ENCODE results near the gene KCNMA1.

Gene KCNMA1

DNA sequence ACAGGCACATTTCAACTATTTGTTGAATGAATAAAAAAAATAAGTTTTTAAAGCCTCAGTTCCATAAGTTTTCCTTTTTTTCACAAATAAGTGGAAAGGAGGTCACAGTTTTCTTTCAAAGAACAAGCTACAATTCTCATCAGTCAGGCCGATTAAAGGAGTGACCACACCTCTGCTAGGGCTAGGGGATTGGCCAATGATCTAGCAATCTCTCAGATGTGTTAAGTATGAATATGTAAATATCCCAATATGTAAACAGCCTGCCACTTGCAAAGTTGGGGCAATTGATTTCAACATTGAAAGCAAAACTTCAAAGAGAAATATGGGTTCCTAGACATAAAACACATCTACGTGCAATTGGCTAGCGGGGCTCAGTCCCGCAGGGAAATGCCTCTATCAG lies 614.9 kb downstream of the KCNMA1 start:
- DNase-seq, result no peak

DNA sequence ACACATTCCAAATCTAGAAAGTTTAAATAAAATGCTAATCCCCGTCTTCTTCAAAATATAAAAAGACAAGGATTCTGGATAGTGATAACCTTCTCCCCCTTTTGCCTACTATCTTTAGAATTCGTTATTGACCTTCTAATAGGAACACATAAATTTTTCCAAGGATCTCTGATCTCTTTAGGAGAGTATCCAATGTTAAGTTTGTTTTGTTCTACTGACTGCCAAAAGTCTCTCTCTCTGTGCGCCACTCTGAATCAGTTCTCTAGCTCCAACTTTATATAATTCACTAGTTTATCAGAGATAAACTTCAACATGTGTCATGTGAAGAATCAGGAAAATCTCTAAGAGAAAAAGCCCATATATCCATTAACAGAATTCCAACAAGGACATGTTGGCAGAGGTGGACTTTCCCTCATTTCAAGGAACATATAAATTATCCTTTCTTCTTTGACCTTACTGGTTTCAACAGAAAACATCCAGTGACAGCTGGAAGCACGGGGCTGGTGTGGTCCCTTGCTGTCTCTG lies 615.6 kb downstream of the KCNMA1 start:
- DNase-seq, result no peak

DNA sequence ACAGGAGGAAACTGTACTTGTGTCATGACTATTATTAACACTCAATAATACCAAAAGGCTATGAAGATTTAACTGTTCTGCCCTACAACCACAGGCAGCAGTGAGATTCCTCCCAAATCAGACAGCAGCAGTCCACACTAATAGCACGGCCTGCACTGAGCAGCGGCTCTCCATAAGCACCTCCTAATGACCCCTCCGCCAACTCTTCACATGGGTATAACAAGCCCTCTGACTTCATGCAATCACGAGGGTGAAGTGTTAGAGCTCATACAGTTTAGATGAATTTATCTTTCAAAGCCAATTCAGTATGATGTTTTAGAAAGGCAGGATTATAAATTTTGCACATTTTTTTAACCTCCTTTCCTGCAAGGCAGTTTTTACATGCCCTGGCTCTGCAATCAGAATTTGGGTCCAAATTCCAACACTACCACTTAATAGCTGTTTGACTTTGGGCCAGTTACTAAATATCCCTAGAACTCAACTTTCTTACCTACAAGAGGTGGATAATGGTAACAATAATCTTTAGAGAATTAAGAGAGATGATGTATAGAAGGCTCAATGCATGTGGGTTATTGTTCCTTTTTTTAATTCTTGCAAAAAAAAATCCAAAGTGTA lies 617.1 kb downstream of the KCNMA1 start:
- no peak for DNase-seq

DNA sequence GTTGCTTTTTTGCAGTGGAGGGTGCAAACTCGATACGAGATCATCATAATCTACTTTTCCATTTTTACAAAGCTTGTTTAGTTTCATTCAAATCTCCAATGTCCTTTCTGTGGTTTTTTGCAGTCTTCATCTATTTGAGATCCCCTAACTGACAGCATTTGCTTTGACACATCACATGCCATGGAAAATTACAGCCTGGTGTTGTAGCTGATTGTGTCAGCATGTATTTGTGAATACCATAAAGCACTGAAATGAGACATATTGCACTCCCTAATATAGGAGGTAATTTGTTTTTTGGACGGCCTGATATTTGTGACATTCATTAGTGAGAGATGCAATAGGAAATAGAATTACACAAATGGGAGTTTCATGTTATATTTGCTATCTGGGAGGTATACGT lies 620.8 kb downstream of the KCNMA1 start:
- no peak for DNase-seq

DNA sequence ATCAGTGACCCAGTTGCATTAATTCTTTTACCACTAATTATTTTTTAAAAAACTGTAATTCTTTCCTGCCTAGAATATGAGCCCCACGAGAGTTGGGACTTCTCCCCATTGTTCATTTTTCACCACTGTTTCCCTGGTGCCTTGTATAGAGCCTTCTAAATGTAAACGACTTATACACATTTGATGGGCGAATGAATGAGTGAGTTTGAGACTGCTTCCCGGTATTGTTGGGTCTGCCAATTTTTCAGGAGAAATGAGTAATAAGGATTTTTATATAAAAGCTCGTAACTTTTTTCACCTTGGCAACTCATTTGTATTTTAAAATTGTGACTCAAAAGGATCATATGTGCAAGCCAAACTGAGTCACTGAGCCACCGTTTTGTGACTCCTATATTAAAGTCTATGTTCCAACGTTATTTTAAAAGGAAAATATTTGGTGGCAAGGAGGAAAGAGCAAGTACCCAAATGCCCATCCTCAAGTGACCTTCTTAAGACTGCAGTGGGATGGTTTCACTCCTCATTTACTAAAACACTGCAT lies 621.3 kb downstream of the KCNMA1 start:
- no peak for DNase-seq

DNA sequence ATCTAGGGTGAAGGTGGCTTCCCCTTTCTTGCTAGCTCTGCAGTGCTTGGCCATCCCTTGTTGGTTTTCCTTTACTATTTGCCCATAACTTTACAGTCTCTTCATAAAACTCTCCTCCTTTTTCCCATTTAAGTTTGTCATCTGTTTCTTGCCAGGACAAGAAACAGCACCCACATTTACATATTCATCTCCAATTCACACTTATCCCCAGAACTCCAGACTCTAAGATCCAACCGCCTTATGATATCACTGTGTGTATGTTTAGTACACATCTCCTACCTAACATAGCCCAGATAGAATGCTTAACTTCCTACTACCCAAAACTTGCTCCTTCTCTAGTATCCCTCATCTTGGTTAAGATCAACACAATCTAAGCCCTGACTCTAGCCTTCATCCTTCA lies 622.2 kb downstream of the KCNMA1 start:
- no peak for DNase-seq

DNA sequence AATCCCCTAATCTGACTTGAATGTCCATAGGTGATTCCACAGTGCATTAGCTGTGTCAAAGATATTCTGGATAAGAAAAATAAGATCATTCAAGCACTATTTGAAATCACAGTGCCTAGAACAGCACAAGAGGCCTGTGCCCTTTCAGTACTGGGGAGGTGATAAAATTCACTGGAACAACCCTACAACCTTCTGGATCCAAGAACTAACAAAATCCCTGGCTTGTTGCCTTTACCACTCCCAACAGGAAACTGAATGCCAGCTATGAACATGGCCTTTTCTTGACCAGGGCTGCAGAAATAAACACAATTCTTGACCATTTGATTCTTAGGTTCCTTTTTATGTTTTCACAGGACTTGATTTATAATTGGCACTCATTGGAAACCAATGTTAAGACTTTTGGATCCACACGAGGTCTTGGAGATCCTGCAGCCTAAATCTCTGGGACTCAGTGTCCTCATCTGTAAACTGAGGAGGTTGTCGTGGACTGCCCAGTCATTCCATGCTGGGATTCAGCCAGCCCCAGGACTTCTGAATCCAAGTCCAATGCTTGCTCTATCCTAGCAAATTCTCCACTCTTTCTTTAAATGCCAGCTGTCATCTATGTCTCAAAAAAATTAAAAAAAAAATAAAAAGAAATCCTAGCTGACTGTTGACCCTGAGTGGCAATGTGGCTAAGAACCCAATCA lies 624.7 kb downstream of the KCNMA1 start:
- DNase-seq, result no peak

DNA sequence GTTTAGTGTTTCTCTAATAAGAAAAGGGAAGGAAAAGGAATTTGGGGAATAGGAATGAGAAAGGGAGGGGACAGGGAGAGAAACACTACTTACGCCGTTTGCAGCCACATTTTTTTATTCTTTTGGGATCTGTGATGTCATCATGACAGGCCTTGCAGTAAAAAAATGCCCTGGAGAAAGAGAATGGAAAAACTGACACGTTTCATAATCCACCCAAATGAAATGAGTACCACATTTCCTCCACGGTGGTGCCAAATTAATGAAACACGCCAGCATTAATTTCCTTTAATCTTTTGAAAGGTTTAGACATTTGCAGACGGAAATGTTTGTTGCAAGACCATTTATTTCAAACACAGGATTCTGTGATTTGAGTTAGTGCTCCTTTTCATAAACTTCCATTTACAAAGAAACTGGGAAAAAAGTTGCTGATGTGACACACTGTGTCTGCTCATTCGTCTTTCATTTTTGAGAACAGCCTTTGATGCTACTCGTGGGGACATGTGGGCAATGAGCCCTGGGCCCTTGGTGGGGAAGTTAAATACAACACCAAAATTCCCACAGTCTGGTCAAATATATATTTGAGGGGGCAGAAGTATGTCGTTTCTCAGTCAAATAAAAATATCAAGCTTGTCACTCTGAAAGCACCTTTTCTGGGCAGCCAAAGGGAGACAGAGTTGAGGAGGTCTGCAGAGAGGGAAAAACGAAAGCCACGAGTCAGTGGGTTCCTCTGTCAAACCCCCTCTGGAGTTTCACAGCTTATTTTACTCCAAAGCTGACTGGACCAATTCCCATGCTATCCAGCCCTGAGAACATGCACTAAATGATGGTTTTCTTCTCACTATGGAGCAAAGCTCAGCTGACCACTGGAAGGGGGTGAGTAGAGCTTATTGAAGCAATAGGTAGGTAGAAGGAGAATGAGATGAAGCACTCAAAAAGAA lies 625.5 kb downstream of the KCNMA1 start:
- DNase-seq, result no peak

DNA sequence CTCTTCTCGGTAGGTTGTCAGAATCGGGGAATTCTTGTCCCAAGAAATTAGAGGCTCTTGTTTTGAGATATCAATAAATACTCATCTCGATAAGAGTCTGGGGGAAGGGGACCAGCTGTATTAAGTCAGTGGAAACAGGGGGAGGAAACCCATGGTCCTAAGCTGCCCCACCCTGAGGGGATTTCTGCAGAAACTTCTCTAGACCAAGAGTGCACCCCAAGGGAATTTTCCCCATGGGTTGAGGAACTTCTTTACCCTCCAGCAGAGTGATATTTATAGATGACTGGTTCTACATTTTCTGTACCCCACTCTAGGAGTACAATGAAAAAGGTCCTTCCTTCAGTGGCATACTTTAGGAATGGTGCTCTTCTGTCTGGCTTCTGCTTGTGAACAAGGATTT lies 627.2 kb downstream of the KCNMA1 start:
- DNase-seq, result no peak

DNA sequence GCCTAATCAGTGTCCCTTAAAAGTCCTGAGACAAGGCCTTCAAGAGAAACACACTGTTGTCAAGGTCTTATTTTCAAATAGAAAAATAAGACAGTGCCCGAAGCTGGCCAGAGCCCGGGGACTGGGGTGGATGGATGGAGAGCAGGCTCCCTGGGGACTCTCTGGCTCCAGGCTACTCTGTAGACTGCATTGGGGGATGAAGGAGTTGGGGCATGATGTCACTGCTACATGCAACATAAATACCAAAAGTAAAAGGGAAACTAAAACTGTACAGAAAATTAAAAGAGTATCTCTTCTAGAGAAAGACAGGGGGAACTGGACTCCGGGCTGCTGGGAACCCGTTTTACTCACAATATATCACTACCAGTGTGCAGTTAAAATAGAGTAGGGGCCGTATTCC lies 629.8 kb downstream of the KCNMA1 start:
- DNase-seq, result no peak

DNA sequence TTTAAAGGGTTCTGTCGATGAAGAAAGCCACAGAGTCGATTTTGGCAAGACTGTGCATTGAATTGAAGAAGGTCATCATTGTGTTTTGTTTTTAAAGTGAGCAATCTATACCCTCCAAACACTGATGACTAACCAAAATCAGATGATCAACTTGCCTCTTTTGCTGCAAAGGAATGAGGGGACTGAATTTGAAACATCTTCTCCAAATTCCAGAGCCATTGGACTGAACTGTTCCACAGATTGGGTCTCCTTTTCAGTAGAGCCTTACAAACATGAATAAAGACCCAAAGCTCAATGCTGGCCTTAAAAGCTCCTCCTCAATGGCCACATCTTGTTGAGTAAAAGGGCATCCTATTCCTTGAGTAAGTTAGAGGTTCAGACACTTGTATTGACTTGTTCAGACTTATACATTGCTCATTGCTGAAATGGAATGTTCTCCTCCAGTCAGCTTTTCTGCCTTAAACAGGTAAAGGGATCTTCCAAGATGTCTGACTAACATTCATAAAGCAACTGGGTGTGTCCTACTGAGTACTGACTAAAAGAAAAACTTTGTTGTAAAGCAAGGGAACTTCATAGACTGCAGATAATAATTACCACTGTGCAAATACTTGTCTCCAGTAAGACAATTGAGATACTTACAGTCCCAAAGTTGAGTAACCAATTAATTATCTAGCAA lies 630.6 kb downstream of the KCNMA1 start:
- DNase-seq, result no peak

DNA sequence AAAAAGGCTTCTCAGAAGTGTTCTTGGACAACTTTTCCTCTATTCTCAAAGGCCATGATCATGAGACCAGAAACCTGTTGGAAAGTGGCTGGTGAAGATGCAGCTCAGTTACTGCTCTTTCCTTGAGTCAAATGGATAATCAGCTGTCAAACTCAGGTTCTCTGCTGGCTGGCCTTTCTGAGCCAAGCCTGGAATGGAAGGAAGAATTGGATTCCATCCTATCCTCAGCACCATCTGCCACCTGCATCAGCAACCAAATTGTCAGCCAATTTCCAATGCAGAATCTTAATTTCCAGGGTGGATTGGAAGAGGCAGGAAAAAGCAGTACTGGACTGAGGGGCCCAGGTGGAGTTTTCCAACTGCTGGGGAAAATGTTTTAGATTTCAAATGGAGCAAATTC lies 631.7 kb downstream of the KCNMA1 start:
- no peak for DNase-seq

DNA sequence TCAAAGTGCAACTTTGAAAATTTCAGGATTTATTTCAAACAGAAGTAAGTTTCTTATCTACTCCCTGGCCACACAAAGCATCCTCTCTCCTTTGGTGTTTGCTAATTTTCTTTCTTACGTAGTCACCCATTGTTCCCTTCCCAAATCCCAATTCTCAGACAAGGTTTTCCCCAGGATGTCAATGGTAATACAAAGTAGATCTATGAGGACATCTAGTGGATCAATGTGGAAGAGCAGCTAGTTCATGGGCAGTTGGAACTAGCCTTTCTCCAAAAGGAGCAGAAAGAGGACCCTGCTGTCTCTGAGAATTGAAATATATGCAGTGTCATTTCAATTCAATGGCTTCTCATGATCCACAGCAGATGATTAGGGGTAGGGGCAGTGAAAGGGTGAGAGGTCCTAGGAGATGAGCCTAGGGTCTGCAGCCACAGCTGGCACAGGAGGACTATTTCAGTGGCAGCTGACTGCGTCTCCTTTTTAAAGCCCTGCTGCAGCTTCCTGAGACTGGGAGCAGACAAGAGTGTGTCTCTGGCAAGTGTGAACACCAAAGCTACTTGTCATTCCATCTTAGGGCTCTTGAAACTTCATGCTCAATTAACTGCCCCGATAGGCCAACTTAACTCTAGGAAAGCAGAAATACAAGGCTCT lies 632.6 kb downstream of the KCNMA1 start:
- no peak for DNase-seq

DNA sequence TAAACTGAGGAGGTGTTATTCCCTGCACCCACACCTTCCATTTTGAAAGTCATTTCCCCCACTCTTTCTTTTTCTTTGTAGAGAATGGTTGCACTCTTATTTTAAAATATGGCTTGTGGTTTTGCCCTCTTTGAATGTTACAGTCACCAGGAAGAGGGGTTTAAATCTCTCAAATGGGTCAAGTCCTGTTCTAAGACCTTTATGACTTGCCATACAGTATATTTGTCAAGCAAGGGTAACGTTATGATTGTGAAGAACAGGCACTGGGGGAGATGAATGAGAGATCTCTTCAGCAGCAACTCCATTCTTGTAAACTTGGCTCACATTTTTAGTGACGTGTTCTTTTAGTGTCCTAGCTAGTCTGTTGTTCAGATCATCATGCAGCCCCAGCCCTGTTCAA lies 634.7 kb downstream of the KCNMA1 start:
- no peak for DNase-seq

DNA sequence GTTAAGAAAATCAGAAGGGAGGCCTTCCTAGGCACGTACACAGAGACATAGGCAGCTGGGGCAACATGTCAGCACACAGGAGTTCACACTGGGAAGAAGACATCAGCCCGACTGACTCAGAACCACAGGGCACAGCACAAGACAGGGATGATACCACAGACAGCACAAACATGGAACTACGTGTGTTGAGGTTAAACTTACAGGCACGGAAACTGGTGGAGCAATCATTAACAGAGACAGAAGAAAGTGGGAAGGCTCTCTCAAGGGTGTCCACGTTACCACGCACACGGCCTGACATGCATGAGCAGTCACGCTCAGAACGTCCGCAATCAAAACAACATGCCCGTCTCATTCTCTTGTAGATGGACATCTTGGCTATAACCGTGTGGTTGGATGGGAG lies 636.4 kb downstream of the KCNMA1 start:
- DNase-seq, result no peak

DNA sequence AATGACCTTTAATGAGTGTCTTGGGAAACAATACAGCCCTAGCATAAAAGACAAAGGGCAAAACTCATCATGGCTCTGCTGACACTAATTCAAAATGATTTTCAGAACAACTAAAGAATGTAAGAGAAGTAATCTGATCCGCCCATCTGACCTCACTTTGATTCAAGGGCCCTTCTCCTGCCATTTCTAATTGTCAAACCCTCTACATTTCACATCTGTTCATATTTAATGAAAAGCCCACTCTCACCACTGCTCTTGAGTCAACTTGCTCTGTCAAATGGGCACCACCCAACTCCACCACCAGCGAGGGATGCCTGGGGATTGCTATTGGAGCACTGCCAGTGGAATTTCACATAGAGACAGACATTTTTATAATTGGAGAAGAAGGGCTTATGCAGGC lies 639.2 kb downstream of the KCNMA1 start:
- DNase-seq, result no peak

DNA sequence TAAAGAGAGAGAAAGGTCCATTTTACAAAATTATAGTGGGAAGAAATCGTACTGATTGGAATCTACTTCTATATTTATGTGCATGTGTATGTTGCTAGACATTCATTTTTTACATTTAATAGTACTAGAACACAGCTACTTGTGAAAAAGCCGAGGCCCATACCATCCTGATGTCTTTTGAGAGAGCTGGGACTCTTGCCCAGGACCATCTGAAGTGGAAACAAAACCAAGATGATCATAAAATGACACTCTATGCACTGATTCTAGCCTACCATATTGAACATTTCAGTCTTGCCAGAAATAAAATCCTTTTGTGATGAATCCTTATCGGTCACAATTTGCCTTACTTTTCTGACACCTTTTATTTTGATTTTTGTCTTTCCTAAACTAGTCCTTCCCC lies 640.0 kb downstream of the KCNMA1 start:
- no peak for DNase-seq

DNA sequence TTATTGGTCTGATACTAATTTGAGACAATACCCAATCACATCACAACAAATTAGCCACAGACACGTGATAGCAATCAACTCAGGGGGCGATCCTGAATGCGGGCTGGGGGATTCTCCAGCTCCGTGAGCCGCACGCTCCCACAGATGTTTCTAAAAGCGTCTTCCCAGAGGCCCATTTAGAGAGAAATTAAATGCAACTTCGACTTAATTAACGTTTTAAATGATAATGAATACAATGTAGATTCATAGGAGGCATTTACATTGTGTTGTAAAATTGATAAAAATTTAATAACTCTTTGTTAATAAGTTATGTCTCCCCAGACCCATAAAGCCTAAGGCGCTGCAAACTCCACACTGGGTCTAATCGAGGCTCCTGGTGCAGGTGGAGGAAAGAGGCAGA lies 642.6 kb downstream of the KCNMA1 start:
- DNase-seq, result no peak

DNA sequence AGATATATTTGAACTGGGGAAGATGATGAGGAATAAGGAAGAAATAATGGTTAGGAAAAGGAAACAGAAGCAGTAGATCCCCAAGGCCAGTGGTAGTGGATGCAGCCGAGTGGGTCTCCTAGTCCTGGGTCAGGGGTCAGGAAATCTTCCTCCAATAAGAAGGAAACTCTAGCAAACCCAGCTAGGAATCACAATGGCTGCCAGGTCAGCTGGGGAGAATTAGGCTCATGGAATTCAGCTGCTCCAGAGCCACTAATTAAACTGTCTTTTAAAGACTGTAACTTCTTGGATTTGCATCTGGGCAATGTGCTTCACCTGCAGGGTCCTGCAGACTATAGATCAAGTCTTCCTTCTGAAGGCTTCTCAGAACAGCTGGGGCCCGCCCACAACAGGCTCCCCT lies 644.4 kb downstream of the KCNMA1 start:
- no peak for DNase-seq

DNA sequence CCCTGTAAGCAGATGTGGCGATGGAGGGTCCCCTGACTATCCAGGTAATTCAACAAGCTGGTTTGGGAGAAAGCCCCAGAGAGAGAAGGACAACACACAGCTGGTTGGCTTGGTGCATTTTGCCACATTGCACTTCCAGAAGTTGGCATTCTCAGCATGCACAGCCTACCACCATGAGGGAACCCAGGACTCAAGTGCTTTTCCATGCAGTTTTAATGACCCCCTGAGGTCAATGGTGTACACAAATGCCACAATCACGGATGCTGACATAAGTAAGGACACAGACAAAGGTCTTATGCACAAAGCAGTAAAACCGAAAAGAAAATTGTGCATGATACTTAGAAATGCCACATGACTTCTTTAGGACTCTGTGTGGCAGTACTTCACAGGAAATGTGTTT lies 645.1 kb downstream of the KCNMA1 start:
- DNase-seq, result no peak

DNA sequence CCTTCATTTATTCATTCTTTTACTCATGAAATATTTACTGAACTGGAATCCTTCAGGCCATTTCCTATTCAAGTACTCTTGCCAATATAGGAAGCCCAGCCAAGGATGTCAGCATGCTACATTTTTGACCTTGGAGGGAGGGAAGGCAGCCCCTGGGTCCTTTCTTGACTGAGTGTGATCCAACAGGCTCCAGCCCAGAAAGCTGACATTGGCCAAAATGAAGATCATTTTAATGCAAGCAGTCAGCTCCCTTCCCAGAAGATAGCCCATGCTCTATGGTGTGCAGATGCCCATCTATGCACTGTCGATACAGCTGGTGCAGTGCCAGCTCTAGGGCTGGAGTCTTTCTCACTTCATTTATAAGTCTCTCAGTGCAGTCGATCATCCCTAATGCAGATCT lies 646.0 kb downstream of the KCNMA1 start:
- no peak for DNase-seq

DNA sequence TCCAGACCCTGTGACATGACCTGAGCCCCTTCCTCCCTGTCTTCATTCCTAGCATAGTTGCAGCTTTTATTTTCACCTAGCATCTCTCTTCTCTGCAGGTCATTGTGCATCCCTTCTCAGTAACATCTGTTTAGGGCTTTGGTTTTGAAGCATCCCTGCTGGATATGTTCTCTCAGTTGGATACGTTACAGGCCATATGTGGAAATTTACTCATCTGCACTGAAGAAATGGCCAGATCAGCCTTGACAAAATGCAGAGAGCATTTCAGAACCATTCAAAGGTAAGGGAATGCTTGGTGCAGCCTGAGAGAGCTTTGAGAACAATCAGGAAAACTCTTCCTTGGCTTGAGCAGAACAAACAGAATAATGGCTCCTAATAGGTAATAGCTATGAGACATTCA lies 647.0 kb downstream of the KCNMA1 start:
- no peak for DNase-seq
